DOHH2 (cell line): Measurements from ENCODE around the gene PSMG1.

Experiments
- CTCF ChIP-seq: fragments of 200-600 bp; sonication (generic); IDR thresholded peaks from one replicate; pipeline ENCODE4 v1.5.1; 2014; ENCODE audit warnings: antibody characterized with exemption, mild to moderate bottlenecking, low read depth, low read length; ENCODE audit not compliant: poor library complexity, severe bottlenecking
- EZH2phosphoT487 ChIP-seq: fragments of 200-600 bp; sonication (generic); IDR thresholded peaks from 2 replicates; pipeline ENCODE4 v1.6.1; 2017; ENCODE audit warnings: borderline replicate concordance, mild to moderate bottlenecking, antibody characterized with exemption, low read length, moderate library complexity, mixed read lengths

GRCh38 chr21:39150877-39151276, 32.4 kb downstream of the PSMG1 start:
- TF ChIP-seq EZH2phosphoT487: no peak
- TF ChIP-seq CTCF: no peak
